ENCODE results near the gene ARHGEF28. TPM values are rescaled to one million over a fixed set of nuclear protein-coding genes. Genes with fewer than 3 reads are reported as not detected.

ARHGEF28 gene
- total and polyA plus RNA-seq, 9 of the 15 experiments (the other 6 are each of a cell fraction or from before 2014, with no cell fraction given), result 0.27 TPM; not detected in 8

- H3K4me3 ChIP-seq, result no peak overlapping the region
- H3K79me2 ChIP-seq (ENCODE audit: control insufficient read depth, insufficient read depth, low read length), result no peaks in the 10 kb centered on the region
- no TSS peak for BruUV-seq (replicated peaks)
- intact Hi-C loops (cut with micrococcal nuclease) (no loop called here), in situ Hi-C loops (cut with MboI) (no loop called here)
- peak; percentile 81 for ATAC-seq
- ChIA-PET POLR2A (no interaction called here), CTCF (ENCODE audit: low intra/inter-chr PET ratio) (interaction anchor here (1.2 kb wide), 1 partner anchor 77 kb away, joined by 4 read pairs; no protein-coding TSS in a partner anchor)
- no peak overlapping the region for H3K9ac ChIP-seq (ENCODE audit: insufficient read depth in 1 of 2, low read depth in 2 of 2, low read length in 2 of 2)
- H4K20me1 ChIP-seq (replicated peaks; ENCODE audit: control insufficient read depth, insufficient read depth, low read length), result no peaks in the 10 kb centered on the region
- H3K27ac ChIP-seq (ENCODE audit: extremely low read depth, low read depth, low read length), result no peak overlapping the region
- H3K4me1 ChIP-seq (replicated peaks in 1 of 2; ENCODE audit: control insufficient read depth in 2 of 2, insufficient read depth in 2 of 2, low read length in 2 of 2), result no peaks in the 10 kb centered on the region
- peak; percentile 65 for FAIRE-seq
- H3K9me3 ChIP-seq (replicated peaks; ENCODE audit: control insufficient read depth, insufficient read depth, low read depth, low read length), result no peaks in the 10 kb centered on the region
- DNase-seq (ENCODE audit: extremely low read depth in 1 of 4, low spot score in 3 of 4), result peak; percentile 23 to 59 (median 26)
- no peak overlapping the region for H2AFZ ChIP-seq (ENCODE audit: low read depth, low read length)
- no peaks in the 10 kb centered on the region for H3K27me3 ChIP-seq (ENCODE audit: control insufficient read depth in 2 of 2, insufficient read depth in 2 of 2, low read length in 2 of 2)
- H3K9me1 ChIP-seq (ENCODE audit: control insufficient read depth, insufficient read depth, low read length), result no peaks in the 10 kb centered on the region
- H3K36me3 ChIP-seq (ENCODE audit: control insufficient read depth, insufficient read depth, low read length), result no peaks in the 10 kb centered on the region
- no peak overlapping the region for H3K4me2 ChIP-seq (ENCODE audit: insufficient read depth, low read length)
- TF ChIP-seq ZNF717 (CRISPR knock-in tag; IDR thresholded peaks at IDR 0.05), result no peak
- no peak for TF ChIP-seq CCNT2 (IDR thresholded peaks at IDR 0.05; ENCODE audit: borderline replicate concordance, extremely low read depth, insufficient read length, low read depth, low read length)
- TF ChIP-seq SMAD1 (IDR thresholded peaks at IDR 0.05; ENCODE audit: low read depth, low read length, partially characterized antibody), result no peak
- TF ChIP-seq ATF1 (CRISPR knock-in tag; IDR thresholded peaks at IDR 0.05), result no peak
- TF ChIP-seq ATF1 (tag; IDR thresholded peaks at IDR 0.05), result no peak
- TF ChIP-seq, protein P1, sequence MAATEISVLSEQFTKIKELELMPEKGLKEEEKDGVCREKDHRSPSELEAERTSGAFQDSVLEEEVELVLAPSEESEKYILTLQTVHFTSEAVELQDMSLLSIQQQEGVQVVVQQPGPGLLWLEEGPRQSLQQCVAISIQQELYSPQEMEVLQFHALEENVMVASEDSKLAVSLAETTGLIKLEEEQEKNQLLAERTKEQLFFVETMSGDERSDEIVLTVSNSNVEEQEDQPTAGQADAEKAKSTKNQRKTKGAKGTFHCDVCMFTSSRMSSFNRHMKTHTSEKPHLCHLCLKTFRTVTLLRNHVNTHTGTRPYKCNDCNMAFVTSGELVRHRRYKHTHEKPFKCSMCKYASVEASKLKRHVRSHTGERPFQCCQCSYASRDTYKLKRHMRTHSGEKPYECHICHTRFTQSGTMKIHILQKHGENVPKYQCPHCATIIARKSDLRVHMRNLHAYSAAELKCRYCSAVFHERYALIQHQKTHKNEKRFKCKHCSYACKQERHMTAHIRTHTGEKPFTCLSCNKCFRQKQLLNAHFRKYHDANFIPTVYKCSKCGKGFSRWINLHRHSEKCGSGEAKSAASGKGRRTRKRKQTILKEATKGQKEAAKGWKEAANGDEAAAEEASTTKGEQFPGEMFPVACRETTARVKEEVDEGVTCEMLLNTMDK (IDR thresholded peaks at IDR 0.05; ENCODE audit: borderline replicate concordance, insufficient read depth, low read depth, low read length, poor library complexity, severe bottlenecking), result peak; percentile 76
- TF ChIP-seq SPI1 (IDR thresholded peaks at IDR 0.05; ENCODE audit: borderline replicate concordance, low read depth, low read length), result no peak
- no peak for TF ChIP-seq SNIP1 (IDR thresholded peaks at IDR 0.05; ENCODE audit: low read depth)
- TF ChIP-seq ZNF143 (CRISPR knock-in tag; IDR thresholded peaks at IDR 0.05), result no peak
- no peak for TF ChIP-seq RBM25 (IDR thresholded peaks at IDR 0.05; ENCODE audit: low read depth, low read length, severe bottlenecking)
- TF ChIP-seq HOXB6 (CRISPR knock-in tag; IDR thresholded peaks at IDR 0.05; ENCODE audit: borderline replicate concordance), result no peak
- TF ChIP-seq NCOA1 (IDR thresholded peaks at IDR 0.05; ENCODE audit: low read depth), result no peak
- TF ChIP-seq E2F5 (CRISPR knock-in tag; IDR thresholded peaks at IDR 0.05), result no peak
- TF ChIP-seq SMAD3 (CRISPR knock-in tag; conservative IDR thresholded peaks at IDR 0.05), result no peak
- no peak for TF ChIP-seq ZNF124 (CRISPR knock-in tag; IDR thresholded peaks at IDR 0.05)
- TF ChIP-seq, protein P2, sequence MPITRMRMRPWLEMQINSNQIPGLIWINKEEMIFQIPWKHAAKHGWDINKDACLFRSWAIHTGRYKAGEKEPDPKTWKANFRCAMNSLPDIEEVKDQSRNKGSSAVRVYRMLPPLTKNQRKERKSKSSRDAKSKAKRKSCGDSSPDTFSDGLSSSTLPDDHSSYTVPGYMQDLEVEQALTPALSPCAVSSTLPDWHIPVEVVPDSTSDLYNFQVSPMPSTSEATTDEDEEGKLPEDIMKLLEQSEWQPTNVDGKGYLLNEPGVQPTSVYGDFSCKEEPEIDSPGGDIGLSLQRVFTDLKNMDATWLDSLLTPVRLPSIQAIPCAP (CRISPR knock-in tag; IDR thresholded peaks at IDR 0.05; ENCODE audit: borderline replicate concordance), result no peak
- 0 out of 2 replicates have a peak, but pooled peaks have one; percentile 27 for TF ChIP-seq SMC3 (conservative IDR thresholded peaks at IDR 0.05; ENCODE audit: insufficient read depth, low read depth, low read length)
- TF ChIP-seq PRMT5 (CRISPR knock-in tag; IDR thresholded peaks at IDR 0.05), result no peak
- no peak for TF ChIP-seq XRCC4 (IDR thresholded peaks at IDR 0.05; ENCODE audit: extremely low read depth, insufficient read depth, insufficient read length)
- TF ChIP-seq RAD21 (CRISPR knock-in tag; conservative IDR thresholded peaks at IDR 0.05 in 1 of 2, IDR thresholded peaks at IDR 0.05 in 1 of 2), result peak in 1 of 2 experiments; percentile 31; a peak in 2 of 4 replicates
Measured at GRCh38 chr5:73596705-73597328, 29.2 kb upstream of the ARHGEF28 start.
